ENCODE results near the gene UROC1. TPM values are rescaled to one million over a fixed set of nuclear protein-coding genes. Genes with fewer than 3 reads are reported as not detected.

Gene UROC1
- total and polyA plus RNA-seq, 2 of the 13 experiments (the other 11 are each of a cell fraction or from before 2014, with no cell fraction given) = 0.71 to 1.3 TPM

GRCh38 chr3:126523745-126524428 is 6.3 kb upstream of the UROC1 start, which contains the start of gene CHST13 (continued):
- TF ChIP-seq, protein P1, sequence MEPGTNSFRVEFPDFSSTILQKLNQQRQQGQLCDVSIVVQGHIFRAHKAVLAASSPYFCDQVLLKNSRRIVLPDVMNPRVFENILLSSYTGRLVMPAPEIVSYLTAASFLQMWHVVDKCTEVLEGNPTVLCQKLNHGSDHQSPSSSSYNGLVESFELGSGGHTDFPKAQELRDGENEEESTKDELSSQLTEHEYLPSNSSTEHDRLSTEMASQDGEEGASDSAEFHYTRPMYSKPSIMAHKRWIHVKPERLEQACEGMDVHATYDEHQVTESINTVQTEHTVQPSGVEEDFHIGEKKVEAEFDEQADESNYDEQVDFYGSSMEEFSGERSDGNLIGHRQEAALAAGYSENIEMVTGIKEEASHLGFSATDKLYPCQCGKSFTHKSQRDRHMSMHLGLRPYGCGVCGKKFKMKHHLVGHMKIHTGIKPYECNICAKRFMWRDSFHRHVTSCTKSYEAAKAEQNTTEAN (CRISPR knock-in tag; conservative IDR thresholded peaks at IDR 0.05) = peak; percentile 66; the same call in 1 of the 2 replicates
- TF ChIP-seq ZBTB20 (CRISPR knock-in tag; IDR thresholded peaks at IDR 0.05; ENCODE audit: borderline replicate concordance, low read depth) (no peak; the same call in 1 of the 2 replicates), ELF1 (CRISPR knock-in tag; IDR thresholded peaks at IDR 0.05) (peak; percentile 16; the same call in 1 of the 2 replicates), HINFP (CRISPR knock-in tag; IDR thresholded peaks at IDR 0.05; ENCODE audit: low read depth) (no peak), ZNF530 (CRISPR knock-in tag; IDR thresholded peaks at IDR 0.05; ENCODE audit: low read depth) (no peak), RFX5 (IDR thresholded peaks at IDR 0.05; ENCODE audit: low read depth, low read length) (no peak), MATR3 (CRISPR knock-in tag; IDR thresholded peaks at IDR 0.05) (no peak), ASH2L (IDR thresholded peaks at IDR 0.05; ENCODE audit: insufficient read length, low read depth, low read length) (peak; percentile 53), DNMT3B (CRISPR knock-in tag; conservative IDR thresholded peaks at IDR 0.05) (no peak; the same call in 1 of the 2 replicates), SAP130 (CRISPR knock-in tag; IDR thresholded peaks at IDR 0.05; ENCODE audit: low read depth) (peak; percentile 72), ATM (IDR thresholded peaks at IDR 0.05; ENCODE audit: borderline replicate concordance) (no peak)
- TF ChIP-seq, protein P2, sequence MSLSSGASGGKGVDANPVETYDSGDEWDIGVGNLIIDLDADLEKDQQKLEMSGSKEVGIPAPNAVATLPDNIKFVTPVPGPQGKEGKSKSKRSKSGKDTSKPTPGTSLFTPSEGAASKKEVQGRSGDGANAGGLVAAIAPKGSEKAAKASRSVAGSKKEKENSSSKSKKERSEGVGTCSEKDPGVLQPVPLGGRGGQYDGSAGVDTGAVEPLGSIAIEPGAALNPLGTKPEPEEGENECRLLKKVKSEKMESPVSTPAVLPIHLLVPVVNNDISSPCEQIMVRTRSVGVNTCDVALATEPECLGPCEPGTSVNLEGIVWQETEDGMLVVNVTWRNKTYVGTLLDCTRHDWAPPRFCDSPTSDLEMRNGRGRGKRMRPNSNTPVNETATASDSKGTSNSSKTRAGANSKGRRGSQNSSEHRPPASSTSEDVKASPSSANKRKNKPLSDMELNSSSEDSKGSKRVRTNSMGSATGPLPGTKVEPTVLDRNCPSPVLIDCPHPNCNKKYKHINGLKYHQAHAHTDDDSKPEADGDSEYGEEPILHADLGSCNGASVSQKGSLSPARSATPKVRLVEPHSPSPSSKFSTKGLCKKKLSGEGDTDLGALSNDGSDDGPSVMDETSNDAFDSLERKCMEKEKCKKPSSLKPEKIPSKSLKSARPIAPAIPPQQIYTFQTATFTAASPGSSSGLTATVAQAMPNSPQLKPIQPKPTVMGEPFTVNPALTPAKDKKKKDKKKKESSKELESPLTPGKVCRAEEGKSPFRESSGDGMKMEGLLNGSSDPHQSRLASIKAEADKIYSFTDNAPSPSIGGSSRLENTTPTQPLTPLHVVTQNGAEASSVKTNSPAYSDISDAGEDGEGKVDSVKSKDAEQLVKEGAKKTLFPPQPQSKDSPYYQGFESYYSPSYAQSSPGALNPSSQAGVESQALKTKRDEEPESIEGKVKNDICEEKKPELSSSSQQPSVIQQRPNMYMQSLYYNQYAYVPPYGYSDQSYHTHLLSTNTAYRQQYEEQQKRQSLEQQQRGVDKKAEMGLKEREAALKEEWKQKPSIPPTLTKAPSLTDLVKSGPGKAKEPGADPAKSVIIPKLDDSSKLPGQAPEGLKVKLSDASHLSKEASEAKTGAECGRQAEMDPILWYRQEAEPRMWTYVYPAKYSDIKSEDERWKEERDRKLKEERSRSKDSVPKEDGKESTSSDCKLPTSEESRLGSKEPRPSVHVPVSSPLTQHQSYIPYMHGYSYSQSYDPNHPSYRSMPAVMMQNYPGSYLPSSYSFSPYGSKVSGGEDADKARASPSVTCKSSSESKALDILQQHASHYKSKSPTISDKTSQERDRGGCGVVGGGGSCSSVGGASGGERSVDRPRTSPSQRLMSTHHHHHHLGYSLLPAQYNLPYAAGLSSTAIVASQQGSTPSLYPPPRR (CRISPR knock-in tag; IDR thresholded peaks at IDR 0.05; ENCODE audit: borderline replicate concordance) = no peak
- TF ChIP-seq, protein P3, sequence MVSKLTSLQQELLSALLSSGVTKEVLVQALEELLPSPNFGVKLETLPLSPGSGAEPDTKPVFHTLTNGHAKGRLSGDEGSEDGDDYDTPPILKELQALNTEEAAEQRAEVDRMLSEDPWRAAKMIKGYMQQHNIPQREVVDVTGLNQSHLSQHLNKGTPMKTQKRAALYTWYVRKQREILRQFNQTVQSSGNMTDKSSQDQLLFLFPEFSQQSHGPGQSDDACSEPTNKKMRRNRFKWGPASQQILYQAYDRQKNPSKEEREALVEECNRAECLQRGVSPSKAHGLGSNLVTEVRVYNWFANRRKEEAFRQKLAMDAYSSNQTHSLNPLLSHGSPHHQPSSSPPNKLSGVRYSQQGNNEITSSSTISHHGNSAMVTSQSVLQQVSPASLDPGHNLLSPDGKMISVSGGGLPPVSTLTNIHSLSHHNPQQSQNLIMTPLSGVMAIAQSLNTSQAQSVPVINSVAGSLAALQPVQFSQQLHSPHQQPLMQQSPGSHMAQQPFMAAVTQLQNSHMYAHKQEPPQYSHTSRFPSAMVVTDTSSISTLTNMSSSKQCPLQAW (CRISPR knock-in tag; IDR thresholded peaks at IDR 0.05) = peak; percentile 75; the same call in 1 of the 2 replicates
- TF ChIP-seq, protein P4, sequence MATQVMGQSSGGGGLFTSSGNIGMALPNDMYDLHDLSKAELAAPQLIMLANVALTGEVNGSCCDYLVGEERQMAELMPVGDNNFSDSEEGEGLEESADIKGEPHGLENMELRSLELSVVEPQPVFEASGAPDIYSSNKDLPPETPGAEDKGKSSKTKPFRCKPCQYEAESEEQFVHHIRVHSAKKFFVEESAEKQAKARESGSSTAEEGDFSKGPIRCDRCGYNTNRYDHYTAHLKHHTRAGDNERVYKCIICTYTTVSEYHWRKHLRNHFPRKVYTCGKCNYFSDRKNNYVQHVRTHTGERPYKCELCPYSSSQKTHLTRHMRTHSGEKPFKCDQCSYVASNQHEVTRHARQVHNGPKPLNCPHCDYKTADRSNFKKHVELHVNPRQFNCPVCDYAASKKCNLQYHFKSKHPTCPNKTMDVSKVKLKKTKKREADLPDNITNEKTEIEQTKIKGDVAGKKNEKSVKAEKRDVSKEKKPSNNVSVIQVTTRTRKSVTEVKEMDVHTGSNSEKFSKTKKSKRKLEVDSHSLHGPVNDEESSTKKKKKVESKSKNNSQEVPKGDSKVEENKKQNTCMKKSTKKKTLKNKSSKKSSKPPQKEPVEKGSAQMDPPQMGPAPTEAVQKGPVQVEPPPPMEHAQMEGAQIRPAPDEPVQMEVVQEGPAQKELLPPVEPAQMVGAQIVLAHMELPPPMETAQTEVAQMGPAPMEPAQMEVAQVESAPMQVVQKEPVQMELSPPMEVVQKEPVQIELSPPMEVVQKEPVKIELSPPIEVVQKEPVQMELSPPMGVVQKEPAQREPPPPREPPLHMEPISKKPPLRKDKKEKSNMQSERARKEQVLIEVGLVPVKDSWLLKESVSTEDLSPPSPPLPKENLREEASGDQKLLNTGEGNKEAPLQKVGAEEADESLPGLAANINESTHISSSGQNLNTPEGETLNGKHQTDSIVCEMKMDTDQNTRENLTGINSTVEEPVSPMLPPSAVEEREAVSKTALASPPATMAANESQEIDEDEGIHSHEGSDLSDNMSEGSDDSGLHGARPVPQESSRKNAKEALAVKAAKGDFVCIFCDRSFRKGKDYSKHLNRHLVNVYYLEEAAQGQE (IDR thresholded peaks at IDR 0.05; ENCODE audit: borderline replicate concordance in 1 of 2, low read depth in 1 of 2, low read length in 2 of 2) = 0 out of 4 replicates have a peak, but pooled peaks of 1 of the 2 experiments have one; percentile 7
